Stromal cell of bone marrow (primary cell): ENCODE data around the gene MKX.

Source experiments
- DNase-seq: peaks from one replicate; pipeline ENCODE4 v3.0.0-alpha.2; 2012; ENCODE audit warnings: low read depth

The MKX gene

GRCh38 chr10:27742195-27743011 is 3.2 kb downstream of the MKX start:
- DNase-seq = peak; percentile 82

- DNase-seq = no peak
Measured at GRCh38 chr10:27741173-27742091, 4.2 kb downstream of the MKX start.

GRCh38 chr10:27736396-27736795 is 9.2 kb downstream of the MKX start:
- DNase-seq = no peak

GRCh38 chr10:27730041-27730440 is 15.6 kb downstream of the MKX start:
- DNase-seq = no peak

- no peak for DNase-seq
Measured at GRCh38 chr10:27728338-27728737, 17.3 kb downstream of the MKX start.

GRCh38 chr10:27724287-27724686 is 21.3 kb downstream of the MKX start:
- no peak for DNase-seq

- no peak for DNase-seq
Measured at GRCh38 chr10:27723436-27723835, 22.2 kb downstream of the MKX start.

GRCh38 chr10:27720529-27720928 is 25.1 kb downstream of the MKX start:
- DNase-seq = no peak

- DNase-seq = no peak
Measured at GRCh38 chr10:27719052-27719451, 26.6 kb downstream of the MKX start.

- DNase-seq = no peak
Measured at GRCh38 chr10:27717861-27718260, 27.8 kb downstream of the MKX start.

GRCh38 chr10:27717224-27717623 is 28.4 kb downstream of the MKX start:
- no peak for DNase-seq

GRCh38 chr10:27716521-27716920 is 29.1 kb downstream of the MKX start:
- no peak for DNase-seq

- DNase-seq = no peak
Measured at GRCh38 chr10:27715505-27715904, 30.1 kb downstream of the MKX start.

GRCh38 chr10:27714349-27714748 is 31.3 kb downstream of the MKX start:
- no peak for DNase-seq

- peak; percentile 78 for DNase-seq
Measured at GRCh38 chr10:27713941-27714340, 31.7 kb downstream of the MKX start.

GRCh38 chr10:27710014-27710413 is 35.6 kb downstream of the MKX start:
- no peak for DNase-seq

GRCh38 chr10:27709304-27709703 is 36.3 kb downstream of the MKX start:
- DNase-seq = no peak

GRCh38 chr10:27701938-27702537 is 43.6 kb downstream of the MKX start:
- DNase-seq = no peak

GRCh38 chr10:27699776-27700175 is 45.8 kb downstream of the MKX start:
- DNase-seq = no peak

GRCh38 chr10:27698961-27699360 is 46.7 kb downstream of the MKX start:
- DNase-seq = no peak

- DNase-seq = no peak
Measured at GRCh38 chr10:27696466-27696865, 49.2 kb downstream of the MKX start.

GRCh38 chr10:27695706-27696105 is 49.9 kb downstream of the MKX start:
- no peak for DNase-seq

- no peak for DNase-seq
Measured at GRCh38 chr10:27695088-27695487, 50.5 kb downstream of the MKX start.
